Caco-2 (cell line): Measurements from ENCODE around the gene SKAP1. TPM values are rescaled to one million over a fixed set of nuclear protein-coding genes. Genes with fewer than 3 reads are reported as not detected.

Experiments used
- BruUV-seq: library from RNA; stranded (reverse); fragments of 400-500 nt; replicated peaks from 2 replicates; lab custom pipeline; 2021; lab: Mats Ljungman, UMichigan
- CTCF ChIA-PET: fragments of 300-600 bp; sonication (Branson Sonifier 250); formaldehyde crosslinking; loops from one replicate; lab custom pipeline; 2022; ENCODE audit warnings: antibody characterized with exemption; lab: Charles Lee
- POLR2A ChIA-PET: fragments of 300-600 bp; sonication (Branson Sonifier 250); formaldehyde crosslinking; loops from one replicate; lab custom pipeline; 2022; ENCODE audit warnings: antibody characterized with exemption; lab: Charles Lee
- DNase-seq, 2 experiments: peaks; one replicate each; pipeline versions ENCODE4 v3.0.0 to v3.0.0-alpha.2; 2020 to 2022
- H3K27me3 ChIP-seq: replicated peaks from 2 replicates; pipeline ENCODE4 v1.6.0; 2011; ENCODE audit warnings: low read length; ENCODE audit not compliant: control insufficient read depth, insufficient read depth
- H3K36me3 ChIP-seq: 2 replicates; pipeline ENCODE4 v1.5.1; 2011; ENCODE audit warnings: low read length; ENCODE audit not compliant: control insufficient read depth, insufficient read depth
- H3K4me1 ChIP-seq: fragments of 250-450 bp; sonication (Bioruptor Pico); 2 replicates; pipeline ENCODE4 v1.5.1; 2020; ENCODE audit warnings: mild to moderate bottlenecking
- H3K4me3 ChIP-seq: 2 replicates; pipeline ENCODE4 v1.5.1; 2011; ENCODE audit warnings: low read depth, mild to moderate bottlenecking, control low read depth, low read length
- H3K9me3 ChIP-seq: fragments of 250-450 bp; sonication (Bioruptor Pico); 2 replicates; pipeline ENCODE4 v1.5.1; 2020; ENCODE audit warnings: mild to moderate bottlenecking, moderate library complexity
- H3K27ac Mint-ChIP-seq: one replicate; pipeline ENCODE4 v1.8.0; 2022; ENCODE audit warnings: mixed read lengths; ENCODE audit not compliant: unreplicated experiment
- H3K27me3 Mint-ChIP-seq: one replicate; pipeline ENCODE4 v1.8.0; 2022; ENCODE audit warnings: mixed read lengths; ENCODE audit not compliant: insufficient read depth, unreplicated experiment
- H3K36me3 Mint-ChIP-seq: one replicate; pipeline ENCODE4 v1.8.0; 2022; ENCODE audit warnings: mild to moderate bottlenecking, mixed read lengths; ENCODE audit not compliant: insufficient read depth, unreplicated experiment
- H3K4me1 Mint-ChIP-seq: one replicate; pipeline ENCODE4 v1.8.0; 2022; ENCODE audit warnings: low read depth, mixed read lengths; ENCODE audit not compliant: unreplicated experiment
- H3K4me3 Mint-ChIP-seq: one replicate; pipeline ENCODE4 v1.8.0; 2022; ENCODE audit warnings: mild to moderate bottlenecking, moderate library complexity, mixed read lengths; ENCODE audit not compliant: unreplicated experiment
- H3K9me3 Mint-ChIP-seq: one replicate; pipeline ENCODE4 v1.8.0; 2022; ENCODE audit warnings: mixed read lengths; ENCODE audit not compliant: unreplicated experiment
- intact Hi-C: fragments of 100-400 bp; cut with micrococcal nuclease; formaldehyde crosslinking; loops from one replicate; pipeline ENCODE4 v1.10.0; 2022; ENCODE audit not compliant: unreplicated experiment
- total RNA-seq: library from RNA; stranded (reverse); gene quantifications from 2 replicates; pipeline ENCODE4 v1.2.3, GENCODE V29; 2022
- TF ChIP-seq, protein P1 (sequence below), 2 experiments: fragments of 200-600 bp in 1 of 2; IDR thresholded peaks; 1 replicate in 1 of 2; 2 replicates in 1 of 2; pipeline versions ENCODE4 v1.5.1 to v1.8.0; 2011 to 2022; ENCODE audit warnings: antibody characterized with exemption in 1 of 2, control low read depth in 1 of 2, inconsistent platforms in 1 of 2, low read depth in 1 of 2, low read length in 1 of 2, mild to moderate bottlenecking in 1 of 2, moderate library complexity in 1 of 2; ENCODE audit not compliant: insufficient read depth in 1 of 2, severe bottlenecking in 1 of 2, unreplicated experiment in 1 of 2

SKAP1 gene
- total RNA-seq, 1 experiment from 2014 or later = 0.70 TPM

DNA sequence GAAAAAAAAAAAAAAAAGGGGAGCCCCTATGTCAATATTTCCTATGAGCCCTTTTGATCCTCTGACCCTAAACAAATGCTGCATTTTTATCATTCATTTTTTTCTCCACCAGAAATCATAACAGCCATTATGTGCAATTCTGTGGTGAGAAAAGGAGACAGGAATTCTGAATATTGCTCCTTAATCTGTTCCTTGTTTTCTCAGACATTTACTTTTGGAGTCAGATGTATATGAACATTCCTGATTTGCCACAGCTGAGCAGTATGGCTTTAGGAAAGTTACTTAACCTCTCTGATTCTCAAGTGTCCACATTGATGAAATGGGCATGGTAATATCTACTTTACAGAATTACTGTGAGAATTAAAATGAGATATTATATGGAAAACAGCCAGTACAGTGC lies 144.4 kb downstream of the SKAP1 start:
- H3K36me3 ChIP-seq = no peaks in the 10 kb centered on the region
- no peaks in the 10 kb centered on the region for H3K9me3 ChIP-seq
- H3K27me3 ChIP-seq = no peaks in the 10 kb centered on the region
- H3K36me3 Mint-ChIP-seq = no peaks in the 10 kb centered on the region
- BruUV-seq = no TSS peak
- peaks cover 9% of the 10 kb centered on the region for H3K4me1 ChIP-seq
- POLR2A ChIA-PET = no interaction called here
- H3K27me3 Mint-ChIP-seq = no peaks in the 10 kb centered on the region
- H3K27ac Mint-ChIP-seq = no peak overlapping the region
- no peak overlapping the region for H3K4me3 Mint-ChIP-seq
- H3K4me3 ChIP-seq = no peak overlapping the region
- no peaks in the 10 kb centered on the region for H3K9me3 Mint-ChIP-seq
- intact Hi-C loops = no loop called here
- peaks cover 10% of the 10 kb centered on the region for H3K4me1 Mint-ChIP-seq
- CTCF ChIA-PET = interaction anchor here (1.2 kb wide), 1 partner anchor 9 kb away, joined by 3 read pairs; no protein-coding TSS in a partner anchor
- DNase-seq = no peak
- TF ChIP-seq, protein P1, sequence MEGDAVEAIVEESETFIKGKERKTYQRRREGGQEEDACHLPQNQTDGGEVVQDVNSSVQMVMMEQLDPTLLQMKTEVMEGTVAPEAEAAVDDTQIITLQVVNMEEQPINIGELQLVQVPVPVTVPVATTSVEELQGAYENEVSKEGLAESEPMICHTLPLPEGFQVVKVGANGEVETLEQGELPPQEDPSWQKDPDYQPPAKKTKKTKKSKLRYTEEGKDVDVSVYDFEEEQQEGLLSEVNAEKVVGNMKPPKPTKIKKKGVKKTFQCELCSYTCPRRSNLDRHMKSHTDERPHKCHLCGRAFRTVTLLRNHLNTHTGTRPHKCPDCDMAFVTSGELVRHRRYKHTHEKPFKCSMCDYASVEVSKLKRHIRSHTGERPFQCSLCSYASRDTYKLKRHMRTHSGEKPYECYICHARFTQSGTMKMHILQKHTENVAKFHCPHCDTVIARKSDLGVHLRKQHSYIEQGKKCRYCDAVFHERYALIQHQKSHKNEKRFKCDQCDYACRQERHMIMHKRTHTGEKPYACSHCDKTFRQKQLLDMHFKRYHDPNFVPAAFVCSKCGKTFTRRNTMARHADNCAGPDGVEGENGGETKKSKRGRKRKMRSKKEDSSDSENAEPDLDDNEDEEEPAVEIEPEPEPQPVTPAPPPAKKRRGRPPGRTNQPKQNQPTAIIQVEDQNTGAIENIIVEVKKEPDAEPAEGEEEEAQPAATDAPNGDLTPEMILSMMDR (IDR thresholded peaks at IDR 0.05; ENCODE audit: insufficient read depth in 1 of 2, low read depth in 1 of 2, low read length in 1 of 2, severe bottlenecking in 1 of 2, unreplicated experiment in 1 of 2) = no peak

DNA sequence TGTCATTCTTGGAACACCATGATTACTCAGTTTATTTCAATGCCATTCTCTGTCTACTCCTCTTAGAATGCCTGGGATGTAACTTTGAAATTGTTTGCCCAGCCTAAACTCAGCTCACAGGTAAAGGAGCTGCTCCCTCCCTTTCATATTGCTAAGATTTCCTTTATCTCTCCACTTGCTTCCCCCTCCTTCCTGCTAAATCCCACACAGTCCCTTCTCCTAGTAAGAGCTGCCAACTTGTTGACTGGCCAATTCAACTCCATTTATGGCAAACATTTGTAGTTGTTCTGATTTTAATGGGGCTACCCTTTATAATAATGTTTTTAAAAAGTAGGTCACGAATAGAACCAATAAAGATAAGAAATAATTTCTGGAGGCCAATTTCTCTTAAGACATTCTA lies 146.1 kb downstream of the SKAP1 start:
- peaks cover 6% of the 10 kb centered on the region for H3K4me1 Mint-ChIP-seq
- Histone ChIP-seq H3K9me3 (no peaks in the 10 kb centered on the region), H3K4me1 (peaks cover 7% of the 10 kb centered on the region; the same call in 1 of the 2 replicates), H3K27me3 (no peaks in the 10 kb centered on the region), H3K4me3 (no peak overlapping the region), H3K36me3 (no peaks in the 10 kb centered on the region)
- H3K36me3 Mint-ChIP-seq = no peaks in the 10 kb centered on the region
- no peak for DNase-seq
- H3K27me3 Mint-ChIP-seq = no peaks in the 10 kb centered on the region
- H3K9me3 Mint-ChIP-seq = no peaks in the 10 kb centered on the region
- BruUV-seq = no TSS peak
- ChIA-PET CTCF (interaction anchor here (0.8 kb wide), 1 partner anchor 23 kb away, joined by 3 read pairs; no protein-coding TSS in a partner anchor), POLR2A (no interaction called here)
- intact Hi-C loops = no loop called here
- H3K27ac Mint-ChIP-seq = no peak overlapping the region
- H3K4me3 Mint-ChIP-seq = no peak overlapping the region
- TF ChIP-seq, protein P1 (IDR thresholded peaks at IDR 0.05; ENCODE audit: insufficient read depth in 1 of 2, low read depth in 1 of 2, low read length in 1 of 2, severe bottlenecking in 1 of 2, unreplicated experiment in 1 of 2) = no peak

DNA sequence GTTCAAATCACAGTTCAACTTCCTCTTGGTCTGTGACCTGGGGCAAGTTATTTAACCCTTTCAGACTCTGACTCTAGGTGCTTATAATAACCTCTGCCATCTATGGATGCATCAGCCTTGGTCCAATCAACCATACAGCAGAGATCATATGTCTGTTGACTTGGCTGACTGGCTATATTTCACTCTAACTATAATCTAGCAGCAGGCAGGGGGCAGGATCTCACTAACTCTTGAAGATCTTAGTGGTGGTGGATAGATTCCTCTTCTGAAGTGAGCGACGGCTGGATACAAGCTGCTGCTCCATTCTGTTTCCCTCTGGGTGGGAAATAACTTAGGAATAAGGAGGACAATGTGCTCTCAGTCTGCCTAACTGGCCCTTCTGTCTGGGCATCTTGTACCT lies 146.6 kb downstream of the SKAP1 start:
- no TSS peak for BruUV-seq
- Histone ChIP-seq H3K4me1 (peaks cover 10% of the 10 kb centered on the region; the same call in 1 of the 2 replicates), H3K27me3 (no peaks in the 10 kb centered on the region), H3K9me3 (no peaks in the 10 kb centered on the region), H3K36me3 (no peaks in the 10 kb centered on the region), H3K4me3 (no peak overlapping the region)
- Mint-ChIP-seq H3K27me3 (no peaks in the 10 kb centered on the region), H3K27ac (no peak overlapping the region), H3K36me3 (no peaks in the 10 kb centered on the region), H3K4me3 (no peak overlapping the region), H3K4me1 (peaks cover 6% of the 10 kb centered on the region), H3K9me3 (no peaks in the 10 kb centered on the region)
- TF ChIP-seq, protein P1 (IDR thresholded peaks at IDR 0.05; ENCODE audit: insufficient read depth in 1 of 2, low read depth in 1 of 2, low read length in 1 of 2, severe bottlenecking in 1 of 2, unreplicated experiment in 1 of 2) = no peak
- intact Hi-C loops = no loop called here
- CTCF ChIA-PET = interaction anchor here (0.8 kb wide), 1 partner anchor 22 kb away, joined by 3 read pairs; no protein-coding TSS in a partner anchor
- no peak for DNase-seq
- POLR2A ChIA-PET = no interaction called here
